Neural progenitor cell (in vitro differentiated cells): Measurements from ENCODE around the gene LRP1. TPM values are rescaled to one million over a fixed set of nuclear protein-coding genes. Genes with fewer than 3 reads are reported as not detected.

Experiments used
- DNase-seq: peaks from one replicate; pipeline ENCODE4 v3.0.0-alpha.2; 2016; ENCODE audit warnings: low spot score
- H2AFZ ChIP-seq: fragments of 200-600 bp; sonication (generic); replicated peaks from 2 replicates; pipeline ENCODE4 v1.6.1; 2016; ENCODE audit warnings: antibody characterized with exemption
- H3F3A ChIP-seq: fragments of 200-600 bp; sonication (generic); 2 replicates; pipeline ENCODE4 v1.6.1; 2016; ENCODE audit warnings: antibody characterized with exemption, low read depth
- H3K27ac ChIP-seq: fragments of 200-600 bp; sonication (generic); 2 replicates; pipeline ENCODE4 v1.5.1; 2016; ENCODE audit warnings: mild to moderate bottlenecking
- H3K27me3 ChIP-seq: fragments of 200-600 bp; sonication (generic); 2 replicates; pipeline ENCODE4 v1.6.1; 2016; ENCODE audit warnings: mild to moderate bottlenecking, moderate library complexity
- H3K36me3 ChIP-seq: fragments of 200-600 bp; sonication (generic); 2 replicates; pipeline ENCODE4 v1.5.1; 2016
- H3K4me1 ChIP-seq: fragments of 200-600 bp; sonication (generic); 2 replicates; pipeline ENCODE4 v1.6.1; 2016; ENCODE audit warnings: mixed run types
- H3K4me2 ChIP-seq: fragments of 200-600 bp; sonication (generic); 2 replicates; pipeline ENCODE4 v1.6.1; 2016
- H3K4me3 ChIP-seq: fragments of 200-600 bp; sonication (generic); 2 replicates; pipeline ENCODE4 v1.5.1; 2016
- H3K79me2 ChIP-seq: fragments of 200-600 bp; sonication (generic); 2 replicates; pipeline ENCODE4 v1.6.1; 2016; ENCODE audit warnings: low read depth
- H3K9ac ChIP-seq: fragments of 200-600 bp; sonication (generic); 2 replicates; pipeline ENCODE4 v1.6.1; 2016
- H3K9me3 ChIP-seq: fragments of 200-600 bp; sonication (generic); 2 replicates; pipeline ENCODE4 v1.5.1; 2016; ENCODE audit warnings: low read depth
- H4K20me1 ChIP-seq: fragments of 200-600 bp; sonication (generic); 2 replicates; pipeline ENCODE4 v1.6.1; 2016; ENCODE audit warnings: low read depth
- H3K27ac Mint-ChIP-seq: 3 replicates; pipeline ENCODE4 v1.8.0; 2021; ENCODE audit warnings: mixed read lengths
- H3K27me3 Mint-ChIP-seq: 2 replicates; pipeline ENCODE4 v1.8.0; 2022; ENCODE audit warnings: low read depth, mild to moderate bottlenecking, inconsistent platforms, moderate library complexity, mixed read lengths; ENCODE audit not compliant: insufficient read depth
- H3K36me3 Mint-ChIP-seq: 3 replicates; pipeline ENCODE4 v1.8.0; 2021; ENCODE audit warnings: mixed read lengths
- H3K4me1 Mint-ChIP-seq: 3 replicates; pipeline ENCODE4 v1.8.0; 2021; ENCODE audit warnings: mixed read lengths
- H3K4me3 Mint-ChIP-seq: 3 replicates; pipeline ENCODE4 v1.8.0; 2021; ENCODE audit warnings: mild to moderate bottlenecking, moderate library complexity, mixed read lengths
- H3K9me3 Mint-ChIP-seq: 3 replicates; pipeline ENCODE4 v1.8.0; 2020; ENCODE audit warnings: mixed read lengths
- EZH2 ChIP-seq: fragments of 200-600 bp; sonication (generic); IDR thresholded peaks from 2 replicates; pipeline ENCODE4 v1.6.1; 2017; ENCODE audit warnings: antibody characterized with exemption, mild to moderate bottlenecking, moderate library complexity
- EZH2phosphoT487 ChIP-seq: fragments of 200-600 bp; sonication (generic); IDR thresholded peaks from 2 replicates; pipeline ENCODE4 v1.6.1; 2017; ENCODE audit warnings: antibody characterized with exemption
- total RNA-seq: library from RNA; depleted of rRNA; stranded (reverse); fragments of >200 nt; gene quantifications from 2 replicates; pipeline ENCODE4 v1.2.3, GENCODE V29; 2015; ENCODE audit warnings: low replicate concordance
- TF ChIP-seq, protein P1 (sequence below): fragments of 200-600 bp; sonication (generic); IDR thresholded peaks from 2 replicates; pipeline ENCODE4 v1.5.1; 2017; ENCODE audit warnings: antibody characterized with exemption, mild to moderate bottlenecking

The LRP1 gene
- total RNA-seq, 1 donor from 2014 or later = 13.9 TPM

DNA sequence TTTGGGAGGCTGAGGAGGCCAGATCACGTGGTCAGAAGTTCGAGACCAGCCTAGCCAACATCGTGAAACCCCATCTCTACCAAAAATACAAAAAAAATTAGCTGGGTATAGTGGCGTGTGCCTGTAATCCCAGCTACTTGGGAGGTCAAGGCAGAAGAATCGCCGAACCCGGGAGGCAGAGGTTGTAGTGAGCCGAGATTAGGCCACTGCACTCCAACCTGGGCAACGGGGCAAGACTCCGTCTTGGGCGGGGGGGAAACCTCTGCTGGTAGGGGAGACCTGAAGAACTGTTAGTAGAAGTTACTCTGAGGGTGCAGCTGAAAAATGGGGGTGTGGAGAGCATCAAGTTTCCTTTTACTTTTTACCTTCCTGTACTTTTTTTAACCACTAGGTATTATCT is 2.2 kb upstream of the LRP1 start:
- Mint-ChIP-seq H3K36me3 (no peaks in the 10 kb centered on the region), H3K27me3 (peaks cover 14% of the 10 kb centered on the region), H3K4me3 (no peak overlapping the region), H3K9me3 (peaks cover 2% of the 10 kb centered on the region), H3K4me1 (peaks cover 23% of the 10 kb centered on the region), H3K27ac (no peak overlapping the region)
- H3F3A ChIP-seq = peaks cover 18% of the 10 kb centered on the region
- H2AFZ ChIP-seq = no peak overlapping the region
- H3K9me3 ChIP-seq = no peaks in the 10 kb centered on the region
- H4K20me1 ChIP-seq = peaks cover 18% of the 10 kb centered on the region
- no peak overlapping the region for H3K9ac ChIP-seq
- H3K4me2 ChIP-seq = no peak overlapping the region
- peaks cover 14% of the 10 kb centered on the region for H3K4me1 ChIP-seq
- H3K36me3 ChIP-seq = no peaks in the 10 kb centered on the region
- H3K4me3 ChIP-seq = no peak overlapping the region
- TF ChIP-seq, protein P1, sequence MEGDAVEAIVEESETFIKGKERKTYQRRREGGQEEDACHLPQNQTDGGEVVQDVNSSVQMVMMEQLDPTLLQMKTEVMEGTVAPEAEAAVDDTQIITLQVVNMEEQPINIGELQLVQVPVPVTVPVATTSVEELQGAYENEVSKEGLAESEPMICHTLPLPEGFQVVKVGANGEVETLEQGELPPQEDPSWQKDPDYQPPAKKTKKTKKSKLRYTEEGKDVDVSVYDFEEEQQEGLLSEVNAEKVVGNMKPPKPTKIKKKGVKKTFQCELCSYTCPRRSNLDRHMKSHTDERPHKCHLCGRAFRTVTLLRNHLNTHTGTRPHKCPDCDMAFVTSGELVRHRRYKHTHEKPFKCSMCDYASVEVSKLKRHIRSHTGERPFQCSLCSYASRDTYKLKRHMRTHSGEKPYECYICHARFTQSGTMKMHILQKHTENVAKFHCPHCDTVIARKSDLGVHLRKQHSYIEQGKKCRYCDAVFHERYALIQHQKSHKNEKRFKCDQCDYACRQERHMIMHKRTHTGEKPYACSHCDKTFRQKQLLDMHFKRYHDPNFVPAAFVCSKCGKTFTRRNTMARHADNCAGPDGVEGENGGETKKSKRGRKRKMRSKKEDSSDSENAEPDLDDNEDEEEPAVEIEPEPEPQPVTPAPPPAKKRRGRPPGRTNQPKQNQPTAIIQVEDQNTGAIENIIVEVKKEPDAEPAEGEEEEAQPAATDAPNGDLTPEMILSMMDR = no peak
- TF ChIP-seq EZH2 = no peak
- TF ChIP-seq EZH2phosphoT487 = no peak
- peaks cover 28% of the 10 kb centered on the region for H3K79me2 ChIP-seq
- no peak overlapping the region for H3K27ac ChIP-seq
- DNase-seq = no peak
- no peaks in the 10 kb centered on the region for H3K27me3 ChIP-seq

DNA sequence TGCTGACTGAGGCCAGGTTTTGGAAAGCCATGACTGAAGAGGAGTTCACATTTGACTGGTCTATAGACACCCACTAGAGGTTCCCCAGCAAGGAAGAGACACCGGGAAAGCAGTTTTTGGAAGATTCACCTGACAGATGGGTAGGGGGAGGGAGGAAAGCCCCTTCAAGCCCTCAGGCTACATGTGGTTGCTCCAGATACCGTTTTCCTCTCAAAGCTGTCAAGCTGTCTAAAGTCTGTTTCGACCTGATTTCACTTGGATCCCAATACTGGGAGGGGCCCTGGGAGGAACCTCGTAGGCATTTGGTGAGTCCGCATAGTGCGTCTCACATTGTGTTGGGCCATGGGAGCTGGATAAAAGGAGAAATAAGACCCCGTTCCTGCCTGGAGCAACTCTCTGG is 1.7 kb upstream of the LRP1 start:
- peak overlapping the region; percentile 87 for H3K4me2 ChIP-seq
- H3K9ac ChIP-seq = no peak overlapping the region
- Mint-ChIP-seq H3K4me1 (peaks cover 28% of the 10 kb centered on the region), H3K27me3 (peaks cover 14% of the 10 kb centered on the region), H3K4me3 (peak overlapping the region; percentile 93), H3K9me3 (peaks cover 2% of the 10 kb centered on the region), H3K36me3 (no peaks in the 10 kb centered on the region), H3K27ac (no peak overlapping the region)
- peaks cover 33% of the 10 kb centered on the region for H3K79me2 ChIP-seq
- peaks cover 19% of the 10 kb centered on the region for H3F3A ChIP-seq
- peaks cover 19% of the 10 kb centered on the region for H3K4me1 ChIP-seq
- no peak overlapping the region for H3K27ac ChIP-seq
- H3K36me3 ChIP-seq = no peaks in the 10 kb centered on the region
- no peaks in the 10 kb centered on the region for H3K27me3 ChIP-seq
- H3K4me3 ChIP-seq = no peak overlapping the region
- H3K9me3 ChIP-seq = no peaks in the 10 kb centered on the region
- peaks cover 23% of the 10 kb centered on the region for H4K20me1 ChIP-seq
- DNase-seq = no peak
- H2AFZ ChIP-seq = no peak overlapping the region
- TF ChIP-seq EZH2phosphoT487 (no peak), EZH2 (no peak)
- TF ChIP-seq, protein P1 = no peak

DNA sequence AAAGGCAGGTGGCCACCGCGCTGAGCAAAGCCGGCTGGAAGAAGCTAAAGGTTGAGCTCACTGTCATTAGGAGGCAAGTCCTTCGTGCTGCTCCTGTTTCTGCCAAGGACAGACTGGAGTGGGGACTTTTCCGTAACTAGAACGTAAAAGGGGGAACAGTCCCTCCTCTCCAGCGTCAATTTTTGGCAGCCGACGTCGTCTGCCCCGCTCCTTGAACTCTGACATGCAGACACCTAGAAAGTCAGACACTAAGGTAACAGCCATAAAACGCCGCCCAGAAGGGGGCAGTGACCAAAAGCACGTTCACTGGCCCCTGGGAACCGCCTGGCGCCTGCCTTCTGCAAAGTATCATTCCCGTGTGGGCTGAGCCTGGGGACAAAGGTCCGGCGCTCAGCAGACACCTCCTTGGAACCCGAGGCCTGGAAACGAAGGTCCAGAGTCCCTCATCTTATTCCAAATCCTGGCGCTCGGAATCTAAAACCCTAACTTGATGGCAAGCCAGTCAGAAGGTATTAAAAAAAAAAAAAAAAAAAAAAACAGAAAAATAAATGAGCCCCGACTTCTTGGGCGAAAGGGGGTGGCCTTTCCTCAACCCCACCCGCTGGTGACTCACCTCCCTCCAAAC is 1.1 kb upstream of the LRP1 start:
- Histone ChIP-seq H3K27ac (no peak overlapping the region), H2AFZ (peak overlapping the region; percentile 69), H3K4me2 (peak overlapping the region; percentile 87), H3K79me2 (peaks cover 39% of the 10 kb centered on the region), H3K9ac (no peak overlapping the region), H4K20me1 (peaks cover 29% of the 10 kb centered on the region), H3K4me3 (peak overlapping the region; percentile 74), H3K9me3 (no peaks in the 10 kb centered on the region), H3K27me3 (no peaks in the 10 kb centered on the region), H3K36me3 (no peaks in the 10 kb centered on the region), H3F3A (peaks cover 26% of the 10 kb centered on the region), H3K4me1 (peaks cover 26% of the 10 kb centered on the region)
- TF ChIP-seq EZH2phosphoT487 (no peak), EZH2 (no peak)
- TF ChIP-seq, protein P1 = peak; percentile 46
- peak; percentile 88 for DNase-seq
- Mint-ChIP-seq H3K27ac (no peak overlapping the region), H3K4me3 (peak overlapping the region; percentile 93), H3K36me3 (no peaks in the 10 kb centered on the region), H3K4me1 (peaks cover 33% of the 10 kb centered on the region), H3K9me3 (peaks cover 1% of the 10 kb centered on the region), H3K27me3 (peaks cover 14% of the 10 kb centered on the region)
